Calu3 (cell line): ENCODE results near the gene CECR2. TPM values are rescaled to one million over a fixed set of nuclear protein-coding genes. Genes with fewer than 3 reads are reported as not detected.

Experiments
- BruUV-seq: library from RNA; stranded (reverse); fragments of 400-500 nt; replicated peaks from 2 replicates; lab custom pipeline; 2021; lab: Mats Ljungman, UMichigan
- CTCF ChIA-PET: fragments of 300-600 bp; sonication (Branson Sonifier 250); formaldehyde crosslinking; loops from one replicate; lab custom pipeline; 2022; ENCODE audit warnings: antibody characterized with exemption; lab: Charles Lee
- DNase-seq: peaks from one replicate; pipeline ENCODE4 v3.0.0; 2022
- H3K27ac Mint-ChIP-seq: one replicate; pipeline ENCODE4 v1.8.0; 2022; ENCODE audit warnings: mixed read lengths; ENCODE audit not compliant: unreplicated experiment
- H3K27me3 Mint-ChIP-seq: one replicate; pipeline ENCODE4 v1.8.0; 2022; ENCODE audit warnings: mixed read lengths; ENCODE audit not compliant: unreplicated experiment
- H3K36me3 Mint-ChIP-seq: one replicate; pipeline ENCODE4 v1.8.0; 2022; ENCODE audit warnings: mild to moderate bottlenecking, moderate library complexity, mixed read lengths; ENCODE audit not compliant: insufficient read depth, unreplicated experiment
- H3K4me1 Mint-ChIP-seq: one replicate; pipeline ENCODE4 v1.8.0; 2022; ENCODE audit warnings: mild to moderate bottlenecking, low read depth, mixed read lengths; ENCODE audit not compliant: unreplicated experiment
- H3K4me3 Mint-ChIP-seq: one replicate; pipeline ENCODE4 v1.8.0; 2022; ENCODE audit warnings: mild to moderate bottlenecking, low read depth, moderate library complexity, mixed read lengths; ENCODE audit not compliant: unreplicated experiment
- H3K9me3 Mint-ChIP-seq: one replicate; pipeline ENCODE4 v1.8.0; 2022; ENCODE audit warnings: low read depth, mixed read lengths; ENCODE audit not compliant: unreplicated experiment
- intact Hi-C: fragments of 100-400 bp; cut with micrococcal nuclease; formaldehyde crosslinking; loops from one replicate; pipeline ENCODE4 v1.10.0; 2022; ENCODE audit not compliant: unreplicated experiment
- total RNA-seq: library from RNA; stranded (reverse); gene quantifications from 2 replicates; pipeline ENCODE4 v1.2.3, GENCODE V29; 2022
- TF ChIP-seq, protein P1 (sequence below): fragments of 200-600 bp; IDR thresholded peaks from one replicate; pipeline ENCODE4 v1.8.0; 2022; ENCODE audit warnings: antibody characterized with exemption; ENCODE audit not compliant: unreplicated experiment

CECR2 gene
- total RNA-seq, 1 experiment from 2014 or later: 0.09 TPM

DNA sequence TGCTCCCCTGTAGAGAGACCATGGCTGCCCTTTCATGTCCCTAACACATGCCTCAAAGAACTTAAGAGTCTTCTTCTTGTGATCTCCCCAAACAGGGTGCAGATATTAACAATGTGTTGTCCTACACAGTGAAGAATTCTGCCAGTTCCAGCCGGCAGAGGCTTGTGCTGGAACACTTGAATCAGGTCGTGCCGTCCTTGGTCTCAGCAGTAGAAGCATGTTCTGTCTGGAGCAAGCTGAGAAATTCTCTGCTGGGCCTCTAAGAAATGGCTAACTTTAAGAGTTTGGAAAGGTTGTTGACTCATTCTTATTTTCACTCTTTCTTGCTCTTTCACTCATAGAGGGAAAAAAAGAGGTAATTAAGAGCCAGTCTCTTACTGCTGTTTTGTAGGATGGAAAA lies 123.0 kb downstream of the CECR2 start:
- Mint-ChIP-seq H3K4me1 (no peaks in the 10 kb centered on the region), H3K27me3 (peaks cover 37% of the 10 kb centered on the region), H3K36me3 (no peaks in the 10 kb centered on the region), H3K9me3 (no peaks in the 10 kb centered on the region), H3K27ac (no peak overlapping the region), H3K4me3 (no peak overlapping the region)
- BruUV-seq: no TSS peak
- DNase-seq: no peak
- CTCF ChIA-PET: no interaction called here
- intact Hi-C loops: no loop called here
- TF ChIP-seq, protein P1, sequence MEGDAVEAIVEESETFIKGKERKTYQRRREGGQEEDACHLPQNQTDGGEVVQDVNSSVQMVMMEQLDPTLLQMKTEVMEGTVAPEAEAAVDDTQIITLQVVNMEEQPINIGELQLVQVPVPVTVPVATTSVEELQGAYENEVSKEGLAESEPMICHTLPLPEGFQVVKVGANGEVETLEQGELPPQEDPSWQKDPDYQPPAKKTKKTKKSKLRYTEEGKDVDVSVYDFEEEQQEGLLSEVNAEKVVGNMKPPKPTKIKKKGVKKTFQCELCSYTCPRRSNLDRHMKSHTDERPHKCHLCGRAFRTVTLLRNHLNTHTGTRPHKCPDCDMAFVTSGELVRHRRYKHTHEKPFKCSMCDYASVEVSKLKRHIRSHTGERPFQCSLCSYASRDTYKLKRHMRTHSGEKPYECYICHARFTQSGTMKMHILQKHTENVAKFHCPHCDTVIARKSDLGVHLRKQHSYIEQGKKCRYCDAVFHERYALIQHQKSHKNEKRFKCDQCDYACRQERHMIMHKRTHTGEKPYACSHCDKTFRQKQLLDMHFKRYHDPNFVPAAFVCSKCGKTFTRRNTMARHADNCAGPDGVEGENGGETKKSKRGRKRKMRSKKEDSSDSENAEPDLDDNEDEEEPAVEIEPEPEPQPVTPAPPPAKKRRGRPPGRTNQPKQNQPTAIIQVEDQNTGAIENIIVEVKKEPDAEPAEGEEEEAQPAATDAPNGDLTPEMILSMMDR: no peak

DNA sequence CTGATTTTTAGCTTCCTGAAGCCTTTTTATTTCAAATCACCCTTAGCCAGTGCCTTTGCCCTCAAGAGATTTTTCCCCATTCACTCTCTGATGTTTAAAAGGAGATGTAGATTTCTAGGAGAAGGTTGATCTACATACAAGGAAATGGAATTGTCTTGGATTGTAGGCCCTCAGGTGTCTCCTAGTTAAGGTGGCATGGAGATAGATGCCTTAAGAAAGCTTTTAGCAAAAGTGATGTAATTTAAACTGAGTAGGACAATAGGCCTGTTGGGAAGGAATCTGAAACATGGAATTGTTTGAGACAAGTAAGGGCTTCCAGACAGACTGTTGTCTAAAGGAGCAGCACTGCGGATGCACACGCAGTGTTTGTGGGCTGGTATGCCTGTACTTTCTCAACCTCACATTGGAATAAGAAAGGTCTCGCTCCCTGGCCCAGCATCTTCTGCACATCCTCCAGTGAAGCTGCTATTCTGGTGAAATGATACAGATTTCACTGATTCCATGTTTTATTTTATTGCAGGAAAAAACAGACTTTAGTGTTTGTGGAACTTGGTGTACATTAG lies 124.2 kb downstream of the CECR2 start:
- peaks cover 50% of the 10 kb centered on the region for H3K27me3 Mint-ChIP-seq
- no peaks in the 10 kb centered on the region for H3K9me3 Mint-ChIP-seq
- CTCF ChIA-PET: no interaction called here
- intact Hi-C loops: no loop called here
- H3K4me1 Mint-ChIP-seq: no peaks in the 10 kb centered on the region
- DNase-seq: no peak
- BruUV-seq: no TSS peak
- H3K4me3 Mint-ChIP-seq: no peak overlapping the region
- TF ChIP-seq, protein P1: no peak
- no peak overlapping the region for H3K27ac Mint-ChIP-seq
- H3K36me3 Mint-ChIP-seq: no peaks in the 10 kb centered on the region

DNA sequence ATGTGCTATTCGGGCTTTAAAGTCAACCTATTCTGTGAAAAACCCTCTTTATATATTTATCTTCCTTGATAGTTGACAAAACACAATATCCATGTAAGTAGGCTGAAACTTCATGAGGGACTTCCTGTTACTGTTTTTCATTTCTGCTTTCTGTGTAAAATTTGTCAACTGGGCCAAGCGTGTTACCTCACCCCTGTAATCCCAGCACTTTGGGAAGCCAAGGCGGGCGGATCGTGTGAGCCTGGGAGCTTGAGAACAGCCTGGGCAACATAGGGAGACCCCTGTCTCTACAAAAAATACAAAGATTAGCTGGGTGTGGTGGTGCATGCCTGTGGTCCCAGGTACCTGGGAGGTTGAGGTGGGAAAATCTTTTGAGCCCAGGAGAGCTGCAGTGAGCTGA lies 127.6 kb downstream of the CECR2 start:
- Mint-ChIP-seq H3K36me3 (no peaks in the 10 kb centered on the region), H3K27ac (no peak overlapping the region), H3K27me3 (peaks cover 61% of the 10 kb centered on the region), H3K4me1 (no peaks in the 10 kb centered on the region), H3K4me3 (no peak overlapping the region), H3K9me3 (no peaks in the 10 kb centered on the region)
- no TSS peak for BruUV-seq
- no peak for DNase-seq
- TF ChIP-seq, protein P1: no peak
- CTCF ChIA-PET: no interaction called here
- intact Hi-C loops: no loop called here

DNA sequence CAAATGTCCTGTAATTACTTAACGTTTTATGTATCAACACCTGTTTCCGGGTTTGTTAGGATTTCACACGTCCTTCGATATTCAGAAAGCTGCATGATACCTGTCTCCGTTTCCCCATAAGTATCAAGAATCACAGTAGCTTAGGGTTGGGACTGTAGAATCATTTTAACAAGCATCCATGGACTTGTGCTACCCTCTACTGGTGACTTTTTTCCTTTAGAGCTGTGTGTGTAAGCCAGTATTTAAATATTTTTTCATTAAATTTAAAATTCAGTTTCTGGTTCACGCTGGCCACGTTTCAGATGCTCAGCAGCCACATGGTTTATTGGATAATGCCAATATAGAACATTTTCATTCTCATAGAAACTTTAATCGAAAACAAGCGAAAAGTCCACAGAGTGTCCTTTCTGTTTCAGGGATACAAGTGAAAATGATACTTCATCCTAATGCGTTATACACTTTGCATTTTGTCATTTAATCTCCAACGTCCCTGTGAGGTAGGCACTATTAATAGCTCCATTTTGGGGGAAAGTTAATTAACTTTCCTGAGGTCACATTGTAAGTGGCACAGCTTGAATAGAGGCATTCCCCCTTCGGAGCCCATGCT lies 132.5 kb downstream of the CECR2 start:
- no peaks in the 10 kb centered on the region for H3K36me3 Mint-ChIP-seq

More for the DNA sequence above, 132.5 kb downstream of the CECR2 start:
- Mint-ChIP-seq H3K4me3 (no peak overlapping the region), H3K9me3 (no peaks in the 10 kb centered on the region), H3K27me3 (peaks cover 44% of the 10 kb centered on the region), H3K4me1 (no peaks in the 10 kb centered on the region), H3K27ac (no peak overlapping the region)
- TF ChIP-seq, protein P1: no peak
- CTCF ChIA-PET: interaction anchor here (0.5 to 2.4 kb wide), 21 partner anchors 11 to 585 kb away, joined by 3 to 62 read pairs (median 4); no protein-coding TSS in a partner anchor
- intact Hi-C loops: loop anchor here (1.0 to 5.0 kb wide), 4 partner anchors 296 to 584 kb away; no protein-coding TSS in a partner anchor
- BruUV-seq: no TSS peak
- DNase-seq: peak; percentile 56
